GM19035 (cell line): ENCODE results near the gene PRKCSH.
"Not testable (repeated sequence)": the region's sequence is repeated elsewhere in the genome, so short reads cannot be mapped to it uniquely, and the experiment has no call there.

Experiments used
- ATAC-seq: cut with Tn5 transposase; IDR thresholded peaks from one replicate; pipeline ENCODE4 v1.9.1; 2021; ENCODE audit not compliant: unreplicated experiment

Gene PRKCSH

DNA sequence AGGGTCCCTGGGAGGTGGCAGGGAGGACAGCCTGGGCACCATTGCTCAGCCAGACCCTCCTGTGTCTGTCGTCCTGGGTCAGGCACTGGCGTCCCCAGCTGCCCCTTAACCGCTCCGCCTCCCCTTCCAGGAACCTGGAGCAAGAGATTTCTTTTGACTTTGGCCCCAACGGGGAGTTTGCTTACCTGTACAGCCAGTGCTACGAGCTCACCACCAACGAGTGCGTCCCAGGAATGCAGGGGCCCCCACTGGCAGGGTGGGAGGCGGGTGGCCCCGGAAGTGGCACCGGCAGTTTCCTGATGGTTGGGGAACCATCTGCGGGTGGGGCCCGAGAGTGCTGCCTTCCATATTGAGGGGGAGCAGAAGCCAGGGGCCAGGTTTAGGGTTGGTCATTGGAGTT lies 13.0 kb downstream of the PRKCSH start:
- ATAC-seq = no peak

GRCh38 chr19:11448923-11449554 lies 13.6 kb downstream of the PRKCSH start:
- ATAC-seq = no peak

- ATAC-seq = no peak
These were observed 15.3 kb downstream of the PRKCSH start for GRCh38 chr19:11450570-11451326.

- no peak for ATAC-seq
These were observed 16.0 kb downstream of the PRKCSH start for GRCh38 chr19:11451327-11451870.

- no peak for ATAC-seq
These were observed 16.6 kb downstream of the PRKCSH start for GRCh38 chr19:11451871-11452619.

DNA sequence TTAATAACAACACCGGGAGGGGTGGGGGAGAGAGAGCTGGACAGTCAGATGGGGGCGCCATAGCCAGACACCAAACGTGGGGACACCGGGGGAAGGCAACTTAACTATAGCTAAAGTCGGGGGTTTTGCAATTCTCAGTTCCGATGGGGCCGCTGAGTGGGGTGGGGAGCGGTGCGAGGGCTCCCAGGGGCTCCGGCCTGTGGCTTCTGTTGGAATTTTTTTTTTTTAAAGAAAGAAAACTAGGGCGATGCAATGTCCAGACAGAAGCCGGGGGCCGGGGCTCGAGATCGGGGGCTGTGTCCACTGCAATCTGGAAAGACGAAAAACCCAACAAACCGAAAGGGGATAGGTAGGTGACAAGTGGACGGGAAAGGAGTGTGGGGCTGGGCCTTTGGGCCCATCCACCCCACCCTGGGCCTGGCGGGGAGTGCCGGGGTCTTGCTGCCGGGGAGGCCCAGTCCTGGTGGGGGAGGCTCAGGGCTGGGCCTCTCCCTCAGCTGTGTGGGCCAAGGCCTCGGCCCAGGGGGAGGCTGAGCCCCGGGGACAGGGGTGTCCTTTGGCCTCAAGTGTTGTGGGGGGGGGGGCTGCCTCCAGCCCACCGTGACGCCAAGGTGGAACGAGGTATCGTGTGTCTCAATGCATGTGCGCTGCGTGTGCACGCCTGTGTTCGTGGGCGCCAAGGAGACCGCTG lies 17.3 kb downstream of the PRKCSH start:
- no peak for ATAC-seq

DNA sequence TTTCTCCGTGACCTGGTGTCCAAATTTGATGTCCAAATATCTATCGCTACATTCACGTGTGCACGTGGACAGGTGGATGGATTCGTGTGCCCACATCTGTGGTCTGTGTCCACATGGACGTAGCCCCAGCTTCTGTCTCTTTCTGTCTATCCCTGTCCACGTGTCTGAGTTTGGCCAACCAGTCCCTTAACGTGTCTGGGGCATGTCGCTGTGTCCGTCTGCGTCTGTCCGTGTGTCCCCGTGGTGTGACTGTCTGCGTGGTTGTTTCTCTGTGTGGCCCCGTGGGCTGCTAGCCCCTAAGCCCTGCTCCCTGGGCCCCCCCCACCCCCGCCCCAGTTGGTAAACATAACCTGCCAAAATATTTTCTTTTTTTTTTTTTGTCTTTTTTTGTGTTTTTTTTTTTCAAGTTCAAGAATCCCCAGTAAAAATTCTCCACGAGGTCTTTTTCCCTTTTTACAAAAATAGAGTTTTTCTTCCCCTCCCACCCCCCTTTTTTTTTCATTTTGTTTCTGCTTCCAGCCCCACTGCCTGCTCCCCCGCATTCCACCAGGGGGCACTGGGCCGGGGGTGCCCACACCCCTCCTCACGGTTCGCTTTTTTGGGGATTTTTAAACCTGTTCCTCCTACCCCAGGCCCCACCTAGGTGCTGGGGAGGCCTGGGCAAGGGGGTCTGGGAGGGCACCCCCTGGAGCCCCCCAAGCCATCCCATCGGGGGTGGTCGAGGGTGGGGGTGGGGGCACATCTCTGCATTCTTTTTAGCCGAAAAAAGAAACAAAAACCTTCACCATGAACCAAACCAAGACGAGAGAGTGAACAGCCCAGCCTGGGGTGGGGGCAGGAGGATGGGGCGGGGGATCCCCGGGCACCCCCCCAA lies 18.3 kb downstream of the PRKCSH start:
- no peak for ATAC-seq

DNA sequence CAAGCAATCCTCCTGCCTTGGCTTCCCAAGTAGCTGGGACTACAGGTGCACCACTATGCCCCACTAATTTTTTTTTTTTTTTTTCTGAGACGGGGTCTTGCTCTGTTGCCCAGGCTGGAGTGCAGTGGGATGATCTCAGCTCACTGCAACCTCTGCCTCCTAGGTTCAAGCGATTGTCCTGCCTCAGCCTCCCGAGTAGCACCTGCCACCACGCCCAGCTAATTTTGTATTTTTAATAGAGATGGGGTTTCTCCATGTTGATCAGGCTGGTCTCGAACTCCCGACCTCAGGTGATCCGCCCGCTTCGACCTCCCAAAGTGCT lies 19.8 kb downstream of the PRKCSH start:
- ATAC-seq = not testable (repeated sequence)

DNA sequence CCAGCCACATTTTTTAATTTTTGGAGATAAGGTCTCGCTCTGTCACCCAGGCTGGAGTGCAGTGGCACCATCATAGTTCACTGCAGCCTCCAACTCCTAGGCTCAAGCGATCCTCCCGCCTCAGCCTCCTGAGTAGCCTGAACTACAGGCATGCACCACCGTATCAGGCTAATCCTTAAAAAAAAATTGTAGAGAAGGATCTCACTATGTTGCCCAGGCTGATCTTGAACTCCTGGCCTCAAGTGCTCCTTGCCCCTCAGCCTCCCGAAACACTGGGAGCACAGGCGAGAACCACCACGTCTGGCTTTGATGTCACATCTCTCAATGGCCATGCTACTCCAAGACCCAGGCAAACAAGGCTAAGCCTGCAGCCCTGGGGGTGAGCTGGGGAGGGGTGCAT lies 21.2 kb downstream of the PRKCSH start:
- ATAC-seq = no peak

- ATAC-seq = no peak
These were observed 21.7 kb downstream of the PRKCSH start for GRCh38 chr19:11457115-11457514.

GRCh38 chr19:11457831-11458230 lies 22.4 kb downstream of the PRKCSH start:
- no peak for ATAC-seq

DNA sequence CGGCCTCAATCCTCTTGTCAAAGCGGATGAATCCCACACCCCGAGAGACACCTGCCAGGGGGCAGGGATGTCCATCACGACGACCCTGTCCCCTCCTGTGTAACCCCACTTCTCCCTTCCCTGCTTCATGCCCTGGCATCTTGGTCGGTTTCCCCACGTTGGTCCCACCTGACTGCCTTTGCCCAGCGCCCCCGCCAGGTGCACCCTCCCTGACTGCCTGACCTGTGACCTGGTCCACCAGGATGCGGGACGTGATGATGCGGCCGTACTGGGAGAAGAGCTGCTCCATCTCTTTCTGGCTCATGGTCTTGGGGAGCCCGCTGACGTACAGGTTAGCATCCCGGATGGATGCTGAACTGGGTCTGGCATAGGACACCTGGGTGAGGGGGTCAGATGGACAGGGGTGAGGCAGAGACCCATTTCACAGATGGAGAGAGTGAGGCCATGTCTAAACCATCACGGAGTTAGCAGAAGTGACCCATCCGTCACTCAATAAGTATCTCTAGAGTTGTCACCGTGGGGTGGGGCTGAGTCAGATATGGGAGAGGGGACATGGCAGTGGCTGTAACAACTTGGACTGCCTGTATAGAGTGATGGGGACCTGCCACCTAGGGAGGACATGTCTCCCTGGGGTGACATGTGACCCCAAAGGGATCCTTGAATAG lies 22.9 kb downstream of the PRKCSH start:
- no peak for ATAC-seq

DNA sequence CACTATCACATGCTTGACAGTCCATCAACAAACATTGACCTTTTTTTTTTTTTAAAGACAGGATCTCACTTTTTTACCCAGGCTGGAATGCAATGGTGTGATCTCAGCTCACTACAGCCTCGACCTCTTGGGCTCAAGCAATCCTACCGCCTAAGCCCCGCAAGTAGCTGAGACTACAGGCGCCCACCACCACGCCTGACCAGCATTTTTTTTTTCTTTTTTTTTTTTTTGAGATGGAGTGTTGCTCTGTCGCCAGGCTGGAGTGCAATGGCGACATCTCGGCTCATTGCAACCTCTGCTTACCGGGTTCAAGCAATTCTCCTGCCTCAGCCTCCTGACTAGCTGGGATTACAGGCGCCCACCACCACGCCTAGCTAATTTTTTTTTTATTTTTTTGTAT lies 23.5 kb downstream of the PRKCSH start:
- ATAC-seq = not testable (repeated sequence)

GRCh38 chr19:11460207-11460606 lies 24.8 kb downstream of the PRKCSH start:
- no peak for ATAC-seq

GRCh38 chr19:11461453-11461852 lies 26.0 kb downstream of the PRKCSH start:
- ATAC-seq = no peak

DNA sequence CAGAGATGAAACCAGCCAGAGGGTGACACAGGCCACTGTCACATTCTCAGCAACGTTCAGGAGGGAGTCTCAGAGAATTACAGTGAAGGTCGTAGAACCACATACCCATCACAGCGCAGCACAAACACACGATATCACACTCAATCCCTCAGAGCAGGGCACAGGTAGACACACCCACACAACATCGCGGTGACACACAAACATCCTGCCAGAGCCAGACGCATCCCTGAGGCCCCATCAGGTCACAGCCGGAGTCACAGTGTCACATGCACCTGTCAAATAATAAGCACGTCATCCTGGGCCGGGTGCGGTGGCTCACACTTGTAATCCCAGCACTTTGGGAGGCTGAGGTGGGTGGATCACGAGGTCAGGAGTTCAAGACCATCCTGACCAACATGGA lies 28.0 kb downstream of the PRKCSH start:
- ATAC-seq = no peak

DNA sequence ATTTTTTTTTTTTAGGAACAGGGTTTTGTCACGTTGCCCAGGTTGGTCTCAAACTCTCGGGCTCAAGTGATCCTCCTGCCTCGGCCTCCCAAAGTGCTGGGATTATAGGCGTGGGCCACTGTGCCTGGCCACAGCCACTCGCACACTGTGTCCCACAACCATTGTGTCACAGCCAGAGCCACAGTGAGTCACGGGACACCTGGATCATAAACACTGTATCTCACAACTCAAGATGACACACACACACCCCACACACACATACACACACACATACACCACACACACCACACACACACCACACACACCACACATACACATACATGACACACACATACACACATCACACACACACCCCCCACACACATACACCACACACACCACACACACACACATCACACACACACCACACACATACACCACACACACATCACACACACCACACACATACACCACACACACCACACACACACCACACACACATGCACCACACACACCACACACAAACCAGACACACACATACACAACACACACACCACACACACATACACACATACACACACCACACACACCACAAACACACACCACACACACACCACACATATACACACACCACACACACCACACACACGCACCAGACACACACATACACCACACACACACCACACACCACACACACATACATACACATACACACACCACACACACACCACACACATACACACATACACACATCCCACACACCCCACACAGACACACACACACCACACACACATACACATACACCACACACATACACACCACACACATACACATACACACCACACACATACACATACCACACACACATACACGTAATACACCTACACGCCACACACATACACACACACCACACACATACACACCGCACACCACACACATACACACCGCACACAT lies 29.2 kb downstream of the PRKCSH start:
- ATAC-seq = no peak

DNA sequence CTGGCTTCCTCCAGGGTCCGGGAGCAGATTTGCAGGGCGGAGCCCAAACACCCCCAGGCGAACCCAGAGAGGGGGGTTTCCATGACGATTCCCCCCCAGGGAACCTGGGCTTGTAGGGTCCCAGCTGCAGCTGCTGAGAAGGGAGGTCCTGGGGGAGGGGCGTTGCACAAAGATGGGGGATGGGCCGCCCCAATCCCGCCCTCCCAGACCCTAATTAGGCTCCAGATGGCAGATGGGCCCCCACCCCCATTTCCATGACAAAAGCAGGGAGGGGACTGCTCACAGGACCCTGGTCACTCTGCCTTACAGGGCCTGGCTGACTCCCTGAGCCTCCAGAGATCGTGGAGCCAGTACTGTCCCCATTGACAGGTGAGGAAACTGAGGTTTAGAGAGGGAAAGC lies 30.2 kb downstream of the PRKCSH start:
- ATAC-seq = no peak
